ENCODE measurements around the gene FBXL13.

DNA sequence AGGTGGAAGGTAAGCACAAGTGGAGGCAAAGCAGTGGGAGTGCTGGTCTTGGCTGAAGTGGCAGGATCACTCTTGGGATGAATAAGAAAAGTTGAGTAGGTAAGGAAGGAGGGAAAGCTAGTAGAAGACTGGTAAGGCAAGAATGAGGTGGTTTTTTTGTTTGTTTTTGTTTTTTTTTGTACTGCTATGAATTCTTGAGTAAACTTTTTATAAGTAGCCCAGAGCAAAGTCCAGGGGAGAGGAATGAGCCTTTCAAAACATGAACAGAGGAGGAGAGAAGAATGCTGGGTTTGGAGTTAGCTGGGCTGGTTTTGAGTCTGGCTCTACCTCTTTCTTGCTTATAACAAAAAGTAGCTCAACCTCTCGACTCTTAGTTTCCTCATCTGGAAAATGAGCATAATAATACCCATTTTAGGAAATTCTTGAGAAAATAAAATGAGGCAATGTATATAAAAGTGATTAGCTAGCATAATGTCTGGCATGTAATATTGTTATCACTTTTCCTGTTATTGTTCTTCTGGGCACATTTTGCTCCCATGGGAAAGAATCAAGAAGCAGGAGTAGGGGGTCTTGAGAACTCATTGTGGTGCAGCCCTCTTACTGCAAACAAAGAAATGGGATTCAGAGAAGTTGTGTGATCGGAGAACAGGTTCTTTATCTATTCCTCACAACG lies 185.9 kb downstream of the FBXL13 start:
- TF ChIP-seq CTCF (IDR thresholded peaks at IDR 0.05; ENCODE audit: low read length) (no peak), EZH2 (IDR thresholded peaks at IDR 0.05; ENCODE audit: borderline replicate concordance, low read length) (no peak)
